Smooth muscle cell (in vitro differentiated cells): ENCODE measurements around the gene IFNAR2. TPM values are rescaled to one million over a fixed set of nuclear protein-coding genes. Genes with fewer than 3 reads are reported as not detected.

ENCODE experiments used
- DNase-seq: peaks from one replicate; lab custom pipeline; 2025; ENCODE audit not compliant: unreplicated experiment; lab: John Stamatoyannopoulos, UW
- H2AFZ ChIP-seq: fragments of 200-600 bp; sonication (generic); 2 replicates; pipeline ENCODE4 v1.6.0; 2016; ENCODE audit warnings: antibody characterized with exemption, low read depth, mild to moderate bottlenecking
- H3F3A ChIP-seq: fragments of 200-600 bp; sonication (generic); 2 replicates; pipeline ENCODE4 v1.6.0; 2017; ENCODE audit warnings: antibody characterized with exemption, low read depth
- H3K27ac ChIP-seq: fragments of 200-600 bp; sonication (generic); 2 replicates; pipeline ENCODE4 v1.5.1; 2016; ENCODE audit warnings: low read depth, mild to moderate bottlenecking
- H3K27me3 ChIP-seq: fragments of 200-600 bp; sonication (generic); 2 replicates; pipeline ENCODE4 v1.6.1; 2016; ENCODE audit warnings: low read depth, mild to moderate bottlenecking
- H3K36me3 ChIP-seq: fragments of 200-600 bp; sonication (generic); 2 replicates; pipeline ENCODE4 v1.5.1; 2016; ENCODE audit warnings: low read depth
- H3K4me1 ChIP-seq: fragments of 200-600 bp; sonication (generic); 2 replicates; pipeline ENCODE4 v1.5.1; 2016; ENCODE audit warnings: low read depth
- H3K4me2 ChIP-seq: fragments of 200-600 bp; sonication (generic); 2 replicates; pipeline ENCODE4 v1.6.0; 2016; ENCODE audit warnings: mild to moderate bottlenecking
- H3K4me3 ChIP-seq: fragments of 200-600 bp; sonication (generic); 2 replicates; pipeline ENCODE4 v1.5.1; 2016; ENCODE audit warnings: mild to moderate bottlenecking
- H3K79me2 ChIP-seq: fragments of 200-600 bp; sonication (generic); 2 replicates; pipeline ENCODE4 v1.6.0; 2016; ENCODE audit warnings: low read depth, mild to moderate bottlenecking
- H3K9ac ChIP-seq: fragments of 200-600 bp; sonication (generic); 2 replicates; pipeline ENCODE4 v1.6.0; 2016; ENCODE audit warnings: low read depth
- H3K9me3 ChIP-seq: fragments of 200-600 bp; sonication (generic); replicated peaks from 2 replicates; pipeline ENCODE4 v1.5.1; 2016; ENCODE audit warnings: low read depth
- H4K20me1 ChIP-seq: fragments of 200-600 bp; sonication (generic); 2 replicates; pipeline ENCODE4 v1.6.0; 2016; ENCODE audit warnings: low read depth
- WGBS: methylation state at CpG from one replicate; pipeline ENCODE4 v1.1.7; 2016; ENCODE audit warnings: low lambda C conversion rate; 5-methylcytosine and 5-hydroxymethylcytosine counted together
- polyA plus RNA-seq: library from polyadenylated mRNA; unstranded; fragments of >200 nt; fragmentation: Nextera tagmentation; extraction: Ambion mirVana; gene quantifications from 2 replicates; pipeline ENCODE4 v1.2.1, GENCODE V29; 2016
- total RNA-seq: library from RNA; depleted of rRNA; stranded (reverse); fragments of >200 nt; gene quantifications from 2 replicates; pipeline ENCODE4 v1.2.3, GENCODE V29; 2014
- TF ChIP-seq, protein P1 (sequence below): fragments of 200-600 bp; sonication (generic); IDR thresholded peaks from 2 replicates; pipeline ENCODE4 v1.5.1; 2017; ENCODE audit warnings: borderline replicate concordance, mild to moderate bottlenecking, antibody characterized with exemption; ENCODE audit not compliant: insufficient read depth, poor library complexity, severe bottlenecking

IFNAR2 gene
- total and polyA plus RNA-seq, 2 experiments from 2014 or later: 30.7 to 33.2 TPM

DNA sequence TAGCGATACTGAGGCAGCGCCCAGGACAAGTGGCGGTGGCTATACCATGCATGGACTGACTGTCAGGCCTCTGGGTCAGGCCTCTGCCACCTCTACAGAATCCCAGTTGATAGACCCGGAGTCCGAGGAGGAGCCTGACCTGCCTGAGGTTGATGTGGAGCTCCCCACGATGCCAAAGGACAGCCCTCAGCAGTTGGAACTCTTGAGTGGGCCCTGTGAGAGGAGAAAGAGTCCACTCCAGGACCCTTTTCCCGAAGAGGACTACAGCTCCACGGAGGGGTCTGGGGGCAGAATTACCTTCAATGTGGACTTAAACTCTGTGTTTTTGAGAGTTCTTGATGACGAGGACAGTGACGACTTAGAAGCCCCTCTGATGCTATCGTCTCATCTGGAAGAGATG is 33.2 kb downstream of the IFNAR2 start:
- no peak overlapping the region for H3K4me3 ChIP-seq
- no peak for DNase-seq
- H3K4me2 ChIP-seq: no peak overlapping the region
- TF ChIP-seq, protein P1, sequence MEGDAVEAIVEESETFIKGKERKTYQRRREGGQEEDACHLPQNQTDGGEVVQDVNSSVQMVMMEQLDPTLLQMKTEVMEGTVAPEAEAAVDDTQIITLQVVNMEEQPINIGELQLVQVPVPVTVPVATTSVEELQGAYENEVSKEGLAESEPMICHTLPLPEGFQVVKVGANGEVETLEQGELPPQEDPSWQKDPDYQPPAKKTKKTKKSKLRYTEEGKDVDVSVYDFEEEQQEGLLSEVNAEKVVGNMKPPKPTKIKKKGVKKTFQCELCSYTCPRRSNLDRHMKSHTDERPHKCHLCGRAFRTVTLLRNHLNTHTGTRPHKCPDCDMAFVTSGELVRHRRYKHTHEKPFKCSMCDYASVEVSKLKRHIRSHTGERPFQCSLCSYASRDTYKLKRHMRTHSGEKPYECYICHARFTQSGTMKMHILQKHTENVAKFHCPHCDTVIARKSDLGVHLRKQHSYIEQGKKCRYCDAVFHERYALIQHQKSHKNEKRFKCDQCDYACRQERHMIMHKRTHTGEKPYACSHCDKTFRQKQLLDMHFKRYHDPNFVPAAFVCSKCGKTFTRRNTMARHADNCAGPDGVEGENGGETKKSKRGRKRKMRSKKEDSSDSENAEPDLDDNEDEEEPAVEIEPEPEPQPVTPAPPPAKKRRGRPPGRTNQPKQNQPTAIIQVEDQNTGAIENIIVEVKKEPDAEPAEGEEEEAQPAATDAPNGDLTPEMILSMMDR: no peak
- H3K79me2 ChIP-seq: peaks cover 12% of the 10 kb centered on the region
- H3K4me1 ChIP-seq: peaks cover 7% of the 10 kb centered on the region
- peaks cover 3% of the 10 kb centered on the region for H3K36me3 ChIP-seq
- 99% methylated on average over 11 of the region's 11 CpGs for WGBS
- no peaks in the 10 kb centered on the region for H3K9me3 ChIP-seq
- no peak overlapping the region for H3K9ac ChIP-seq
- H4K20me1 ChIP-seq: peaks cover 14% of the 10 kb centered on the region
- H3K27me3 ChIP-seq: no peaks in the 10 kb centered on the region
- no peak overlapping the region for H3K27ac ChIP-seq
- no peak overlapping the region for H2AFZ ChIP-seq
- H3F3A ChIP-seq: no peaks in the 10 kb centered on the region

DNA sequence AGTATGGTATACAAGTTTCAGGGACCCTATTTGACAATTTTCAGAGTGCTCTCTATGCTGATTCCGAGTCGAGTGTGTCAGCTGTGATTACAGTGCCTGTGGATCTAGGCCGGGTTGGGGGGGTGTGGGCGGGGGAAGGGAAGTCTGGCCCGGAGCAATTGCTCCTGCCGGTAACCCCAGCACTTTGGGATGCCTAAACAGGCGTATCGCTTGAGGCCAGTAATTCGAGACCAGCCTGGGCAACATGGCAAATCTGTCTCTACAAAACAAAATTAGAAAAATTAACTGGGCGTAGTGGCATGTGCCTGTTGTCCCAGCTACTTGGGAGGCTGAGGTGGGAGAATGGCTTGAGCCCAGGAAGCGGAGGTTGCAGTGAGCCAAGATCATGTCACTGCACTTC is 34.8 kb downstream of the IFNAR2 start:
- H3K4me3 ChIP-seq: no peak overlapping the region
- WGBS: 67% methylated on average over 11 of the region's 11 CpGs
- no peak overlapping the region for H3K27ac ChIP-seq
- H3K4me2 ChIP-seq: no peak overlapping the region
- H3K36me3 ChIP-seq: no peaks in the 10 kb centered on the region
- H2AFZ ChIP-seq: no peak overlapping the region
- peaks cover 14% of the 10 kb centered on the region for H4K20me1 ChIP-seq
- H3K27me3 ChIP-seq: no peaks in the 10 kb centered on the region
- peaks cover 12% of the 10 kb centered on the region for H3K79me2 ChIP-seq
- no peaks in the 10 kb centered on the region for H3K9me3 ChIP-seq
- DNase-seq: no peak
- no peaks in the 10 kb centered on the region for H3F3A ChIP-seq
- peaks cover 7% of the 10 kb centered on the region for H3K4me1 ChIP-seq
- TF ChIP-seq, protein P1: no peak
- H3K9ac ChIP-seq: no peak overlapping the region

DNA sequence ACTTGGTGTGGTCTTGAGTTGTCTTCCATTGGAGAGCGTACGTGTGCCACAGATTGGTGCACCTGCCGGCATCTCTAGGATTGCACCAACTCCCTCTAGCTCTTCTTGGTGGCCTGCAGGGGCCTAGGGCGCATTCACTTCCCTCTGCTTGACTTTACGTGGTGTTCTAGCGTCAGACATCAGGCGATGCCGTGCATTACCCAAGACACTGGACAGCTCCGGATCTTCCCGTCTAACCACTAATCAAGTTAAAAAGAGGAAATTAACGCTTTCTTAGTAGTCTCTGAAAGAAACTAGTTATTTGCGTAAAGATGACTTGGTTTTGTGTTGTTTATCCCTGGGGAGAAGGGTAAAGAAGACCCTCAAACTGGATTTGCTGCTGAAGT is 35.9 kb downstream of the IFNAR2 start:
- peaks cover 7% of the 10 kb centered on the region for H3K4me1 ChIP-seq
- no peak for DNase-seq
- no peaks in the 10 kb centered on the region for H3F3A ChIP-seq
- no peaks in the 10 kb centered on the region for H3K36me3 ChIP-seq
- H2AFZ ChIP-seq: no peak overlapping the region
- peak overlapping the region; percentile 82 for H3K4me3 ChIP-seq
- TF ChIP-seq, protein P1: no peak
- H3K79me2 ChIP-seq: peaks cover 12% of the 10 kb centered on the region
- no peaks in the 10 kb centered on the region for H3K9me3 ChIP-seq
- WGBS: 38% methylated on average over 12 of the region's 12 CpGs
- H3K4me2 ChIP-seq: peak overlapping the region; percentile 94
- no peak overlapping the region for H3K9ac ChIP-seq
- no peak overlapping the region for H3K27ac ChIP-seq
- no peaks in the 10 kb centered on the region for H3K27me3 ChIP-seq
- H4K20me1 ChIP-seq: peaks cover 14% of the 10 kb centered on the region

DNA sequence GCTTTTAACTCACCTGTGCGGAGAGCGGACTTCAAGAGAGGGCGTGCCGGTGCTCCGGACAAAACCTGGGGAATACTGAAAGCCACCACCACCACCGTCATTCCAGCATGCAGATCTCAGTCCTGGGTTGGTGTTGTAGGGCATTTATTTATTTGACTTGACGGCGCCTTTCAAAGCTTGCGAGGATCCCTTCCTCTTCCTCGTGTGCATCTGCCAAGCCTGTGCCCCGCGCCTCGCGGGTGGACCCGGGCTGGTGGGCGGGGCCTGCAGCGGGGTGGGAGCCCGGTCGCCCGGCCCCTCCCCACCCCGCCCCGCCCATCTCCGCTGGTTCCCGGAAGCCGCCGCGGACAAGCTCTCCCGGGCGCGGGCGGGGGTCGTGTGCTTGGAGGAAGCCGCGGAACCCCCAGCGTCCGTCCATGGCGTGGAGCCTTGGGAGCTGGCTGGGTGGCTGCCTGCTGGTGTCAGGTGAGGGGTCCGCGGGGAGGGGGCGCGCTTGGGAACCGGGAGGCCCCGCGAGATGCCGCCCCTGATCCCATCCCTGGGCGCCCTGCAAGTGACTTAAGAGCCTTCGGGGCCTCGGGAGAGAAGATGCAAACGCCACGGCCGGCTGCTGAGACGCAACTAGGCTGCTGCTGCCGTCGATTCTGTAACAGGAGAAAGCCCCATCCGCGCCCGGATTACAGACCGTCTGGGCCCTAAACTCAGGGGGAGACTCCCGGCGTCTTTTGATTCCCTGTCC is 36.5 kb downstream of the IFNAR2 start, which contains the start of gene IL10RB:
TSS of gene IL10RB (plus strand) at position 318 of the 739 bp plus-strand sequence. CDS start at position 417, 99 bp downstream.
- no peaks in the 10 kb centered on the region for H3K9me3 ChIP-seq

More for the DNA sequence above, 36.5 kb downstream of the IFNAR2 start, which contains the start of gene IL10RB:
- H3K36me3 ChIP-seq: no peaks in the 10 kb centered on the region
- H3K27ac ChIP-seq: no peak within 1 kb of the TSS
- H3K9ac ChIP-seq: peak within 1 kb of the TSS; percentile 58
- peaks cover 14% of the 10 kb centered on the region for H4K20me1 ChIP-seq
- no peaks in the 10 kb centered on the region for H3K27me3 ChIP-seq
- H3K4me2 ChIP-seq: peak within 1 kb of the TSS; percentile 94
- 2% methylated on average over 51 of the region's 60 CpGs for WGBS
- DNase-seq: peak; percentile 65
- peaks cover 7% of the 10 kb centered on the region for H3K4me1 ChIP-seq
- peaks cover 12% of the 10 kb centered on the region for H3K79me2 ChIP-seq
- H2AFZ ChIP-seq: peak within 1 kb of the TSS; percentile 67
- H3F3A ChIP-seq: no peaks in the 10 kb centered on the region
- TF ChIP-seq, protein P1: no peak
- peak within 1 kb of the TSS; percentile 82 for H3K4me3 ChIP-seq
